ENCODE results near the gene SLC38A10.

GRCh38 chr17:81328978-81329926, 34.1 kb upstream of the SLC38A10 start:
- TF ChIP-seq POLR2A (IDR thresholded peaks at IDR 0.05), result no peak
- no peak for TF ChIP-seq CTCF (IDR thresholded peaks at IDR 0.05)
